ENCODE data around the gene PA2G4.
A peak's percentile ranks its signal among the peaks of the same experiment; 100 is the strongest.
"Not testable (repeated sequence)": the region's sequence is repeated elsewhere in the genome, so short reads cannot be mapped to it uniquely, and the experiment has no call there.

Gene PA2G4

GRCh38 chr12:56104109-56104814 lies at the start of gene PA2G4:
Gene PA2G4, plus strand, starts transcription at chr12:56104559. Its CDS starts 179 bp downstream, at chr12:56104738.
- peak; percentile 92 to 96 for DNase-seq (ENCODE audit: low read depth in 1 of 2, low spot score in 1 of 2)

GRCh38 chr12:56059964-56060363 lies 44.4 kb upstream of the PA2G4 start:
- not testable (repeated sequence) for DNase-seq (ENCODE audit: low read depth in 1 of 2, low spot score in 1 of 2)

GRCh38 chr12:56061982-56062381 lies 42.4 kb upstream of the PA2G4 start:
- no peak for DNase-seq (ENCODE audit: low read depth in 1 of 2, low spot score in 1 of 2)

GRCh38 chr12:56062996-56063395 lies 41.4 kb upstream of the PA2G4 start:
- no peak for DNase-seq (ENCODE audit: low read depth in 1 of 2, low spot score in 1 of 2)

- no peak for DNase-seq (ENCODE audit: low read depth in 1 of 2, low spot score in 1 of 2)
These were observed 32.7 kb upstream of the PA2G4 start for GRCh38 chr12:56071648-56072047.

- no peak for DNase-seq (ENCODE audit: low read depth in 1 of 2, low spot score in 1 of 2)
These were observed 30.0 kb upstream of the PA2G4 start for GRCh38 chr12:56074396-56074795.

GRCh38 chr12:56077966-56078365 lies 26.4 kb upstream of the PA2G4 start:
- not testable (repeated sequence) for DNase-seq (ENCODE audit: low read depth in 1 of 2, low spot score in 1 of 2)

GRCh38 chr12:56078427-56078826 lies 25.9 kb upstream of the PA2G4 start:
- DNase-seq (ENCODE audit: low read depth in 1 of 2, low spot score in 1 of 2), result no peak

- DNase-seq (ENCODE audit: low read depth in 1 of 2, low spot score in 1 of 2), result peak; percentile 14 to 27
These were observed 25.2 kb upstream of the PA2G4 start for GRCh38 chr12:56078931-56079722.

GRCh38 chr12:56079723-56080555 lies 24.4 kb upstream of the PA2G4 start, which contains the start of gene ERBB3:
Gene ERBB3, plus strand, starts transcription at chr12:56080165. Its CDS starts 136 bp downstream, at chr12:56080301.
- DNase-seq (ENCODE audit: low read depth in 1 of 2, low spot score in 1 of 2), result peak; percentile 26 to 58

- DNase-seq (ENCODE audit: low read depth in 1 of 2, low spot score in 1 of 2), result no peak
These were observed 23.7 kb upstream of the PA2G4 start for GRCh38 chr12:56080556-56081138.

GRCh38 chr12:56081393-56082347 lies 22.7 kb upstream of the PA2G4 start:
- DNase-seq (ENCODE audit: low read depth in 1 of 2, low spot score in 1 of 2), result no peak

- DNase-seq (ENCODE audit: low read depth in 1 of 2, low spot score in 1 of 2), result no peak
These were observed 22.0 kb upstream of the PA2G4 start for GRCh38 chr12:56082382-56082781.

- DNase-seq (ENCODE audit: low read depth in 1 of 2, low spot score in 1 of 2), result no peak
These were observed 21.4 kb upstream of the PA2G4 start for GRCh38 chr12:56082967-56083366.

- DNase-seq (ENCODE audit: low read depth in 1 of 2, low spot score in 1 of 2), result no peak
These were observed 19.3 kb upstream of the PA2G4 start for GRCh38 chr12:56084958-56085543.

GRCh38 chr12:56086096-56086495 lies 18.3 kb upstream of the PA2G4 start:
- no peak for DNase-seq (ENCODE audit: low read depth in 1 of 2, low spot score in 1 of 2)

GRCh38 chr12:56086608-56087007 lies 17.8 kb upstream of the PA2G4 start:
- no peak for DNase-seq (ENCODE audit: low read depth in 1 of 2, low spot score in 1 of 2)

GRCh38 chr12:56087220-56087619 lies 17.1 kb upstream of the PA2G4 start:
- DNase-seq (ENCODE audit: low read depth in 1 of 2, low spot score in 1 of 2), result no peak

GRCh38 chr12:56097738-56098137 lies 6.6 kb upstream of the PA2G4 start:
- no peak for DNase-seq (ENCODE audit: low read depth in 1 of 2, low spot score in 1 of 2)

- DNase-seq (ENCODE audit: low read depth in 1 of 2, low spot score in 1 of 2), result no peak
These were observed 5.8 kb upstream of the PA2G4 start for GRCh38 chr12:56098592-56098991.

Data from activated CD4-positive, alpha-beta T cell treated with anti-CD3 and anti-CD28 coated beads, Interleukin-2, amount 50 U/mL, for 24 hours (primary cell).